Suprapubic skin (tissue), 3 donors: Measurements from ENCODE around the gene NEU3.
"Not testable (repeated sequence)": the region's sequence is repeated elsewhere in the genome, so short reads cannot be mapped to it uniquely, and the experiment has no call there.

Experiments used
- CTCF ChIP-seq, 2 donors: fragments of 200-600 bp in 1 of 2; fragments of 450-650 bp in 1 of 2; sonication (generic) in 1 of 2; IDR thresholded peaks; one replicate each; pipeline ENCODE4 v1.5.1; 2016 to 2019; ENCODE audit warnings: antibody characterized with exemption in 2 of 2, mild to moderate bottlenecking in 1 of 2, moderate library complexity in 1 of 2
- EP300 ChIP-seq: sonication (generic); formaldehyde crosslinking; IDR thresholded peaks from one replicate; pipeline ENCODE4 v1.6.1; 2017; ENCODE audit warnings: antibody characterized with exemption

GRCh38 chr11:74960128-74960527, 28.6 kb upstream of the NEU3 start:
- not testable (repeated sequence) for TF ChIP-seq CTCF (IDR thresholded peaks at IDR 0.05); EP300
